Ecto neural progenitor cell (in vitro differentiated cells): ENCODE measurements around the gene RAB26.

Experiments used
- DNase-seq: peaks from one replicate; pipeline ENCODE4 v3.0.0-alpha.2; 2018; ENCODE audit warnings: low spot score

Gene RAB26

GRCh38 chr16:2142942-2143877 is 5.2 kb upstream of the RAB26 start:
- DNase-seq = no peak

GRCh38 chr16:2143878-2144485 is 4.4 kb upstream of the RAB26 start:
- no peak for DNase-seq

DNA sequence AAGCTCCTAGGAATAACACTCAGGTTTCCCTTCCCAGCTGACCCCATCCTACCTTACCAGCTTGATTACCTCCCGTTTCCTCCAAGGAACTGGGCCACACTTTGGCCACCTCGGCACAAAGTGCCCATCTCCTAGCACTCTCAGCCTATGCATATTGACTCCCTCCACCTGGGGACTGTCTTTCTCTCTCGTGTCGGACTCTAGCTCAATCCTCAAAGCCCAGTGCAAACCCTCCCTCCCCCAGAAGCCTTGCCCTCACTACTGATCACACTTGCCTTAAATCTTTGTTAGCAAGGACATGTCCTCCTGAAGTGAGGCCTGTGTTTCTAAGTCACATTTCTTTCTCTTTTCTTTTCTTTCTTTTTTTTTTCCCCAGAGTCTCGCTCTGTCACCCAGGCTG is 2.6 kb upstream of the RAB26 start:
- DNase-seq = no peak

DNA sequence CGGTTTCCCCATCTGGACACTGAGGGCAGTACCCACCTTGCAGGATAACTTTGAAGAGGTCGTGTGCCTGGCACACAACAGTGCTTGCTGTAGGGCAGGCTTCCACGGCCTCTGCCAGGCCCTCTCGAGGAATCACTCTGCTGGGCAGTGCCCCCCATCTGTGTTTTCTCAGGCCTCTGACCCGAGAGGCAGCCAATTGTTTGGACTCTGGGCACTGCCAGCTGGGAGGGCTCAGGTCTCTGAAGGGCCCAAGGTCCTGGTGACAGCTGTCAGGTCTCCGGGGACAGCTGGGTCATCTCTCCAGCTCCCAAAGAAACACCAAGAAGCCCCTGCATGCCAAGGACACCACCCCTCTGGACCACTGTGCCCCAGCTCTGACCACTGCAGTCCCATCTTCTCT is 1.0 kb upstream of the RAB26 start:
- DNase-seq = no peak

GRCh38 chr16:2148714-2149629 is 547 bp downstream of the RAB26 start:
- DNase-seq = no peak

DNA sequence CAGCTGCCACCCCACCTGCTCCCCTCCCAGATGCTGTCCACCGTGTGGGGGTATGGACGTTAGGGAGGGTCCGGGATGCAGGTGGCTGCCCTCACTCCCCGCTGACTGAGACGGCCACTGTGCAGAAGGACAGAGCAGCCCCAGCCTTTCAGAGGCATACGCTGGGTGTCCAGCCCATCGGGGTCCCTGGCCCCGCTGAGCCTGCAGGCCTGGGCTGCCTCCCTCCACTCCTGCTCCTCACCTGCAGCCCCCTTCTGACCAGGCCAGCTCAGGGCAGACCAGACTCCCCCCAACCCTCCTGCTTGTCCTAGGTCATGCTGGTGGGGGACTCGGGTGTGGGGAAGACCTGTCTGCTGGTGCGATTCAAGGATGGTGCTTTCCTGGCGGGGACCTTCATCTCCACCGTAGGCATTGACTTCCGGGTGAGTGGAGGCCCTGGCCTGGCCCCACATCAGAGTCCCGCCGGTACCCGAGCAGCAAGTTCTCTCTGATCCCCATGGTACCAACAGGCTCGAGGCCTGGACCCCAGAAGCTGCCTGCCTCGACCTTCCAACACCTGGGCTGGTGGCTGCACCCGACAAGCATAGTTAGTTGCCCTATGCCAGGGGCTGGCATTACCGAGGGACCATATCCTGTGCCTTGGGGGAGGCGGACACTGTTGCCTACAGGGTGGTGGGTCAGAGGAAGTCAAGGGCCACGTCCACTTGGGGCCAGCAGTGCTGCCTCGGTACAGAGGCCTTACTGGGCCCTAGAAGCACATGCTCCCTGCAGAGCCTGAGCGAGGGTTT is 1.4 kb downstream of the RAB26 start:
- DNase-seq = no peak

- no peak for DNase-seq
Observed at GRCh38 chr16:2150418-2151187, 2.2 kb downstream of the RAB26 start.

- no peak for DNase-seq
Observed at GRCh38 chr16:2151188-2152091, 3.0 kb downstream of the RAB26 start.

DNA sequence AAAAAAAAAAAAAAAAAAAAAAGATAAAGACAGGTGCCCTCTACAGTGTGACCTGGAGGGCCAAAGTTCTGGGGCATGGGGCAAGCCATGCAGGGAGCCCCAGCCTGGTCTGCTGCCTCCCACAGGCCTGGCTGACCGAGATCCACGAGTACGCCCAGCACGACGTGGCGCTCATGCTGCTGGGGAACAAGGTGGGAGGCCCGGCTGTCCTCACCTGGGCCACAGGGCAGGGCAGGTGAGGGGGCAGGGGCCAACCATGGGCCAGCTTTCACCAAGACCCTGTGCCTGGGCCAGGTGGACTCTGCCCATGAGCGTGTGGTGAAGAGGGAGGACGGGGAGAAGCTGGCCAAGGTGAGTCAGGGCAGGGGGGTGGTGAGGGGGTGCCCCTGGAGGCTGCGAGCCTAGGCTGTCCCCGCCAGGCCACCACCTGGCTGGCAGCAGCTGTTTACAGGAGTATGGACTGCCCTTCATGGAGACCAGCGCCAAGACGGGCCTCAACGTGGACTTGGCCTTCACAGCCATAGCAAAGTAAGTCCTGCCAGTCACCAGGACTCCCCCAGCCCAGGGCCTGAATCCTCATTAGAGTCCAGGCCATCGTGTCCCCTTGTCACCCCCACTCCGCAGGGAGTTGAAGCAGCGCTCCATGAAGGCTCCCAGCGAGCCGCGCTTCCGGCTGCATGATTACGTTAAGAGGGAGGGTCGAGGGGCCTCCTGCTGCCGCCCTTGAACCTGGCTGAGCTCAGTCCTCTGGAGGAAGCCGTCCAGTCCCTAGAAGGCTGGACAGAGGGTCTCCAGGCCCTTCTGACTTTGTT is 4.5 kb downstream of the RAB26 start:
- DNase-seq = no peak

DNA sequence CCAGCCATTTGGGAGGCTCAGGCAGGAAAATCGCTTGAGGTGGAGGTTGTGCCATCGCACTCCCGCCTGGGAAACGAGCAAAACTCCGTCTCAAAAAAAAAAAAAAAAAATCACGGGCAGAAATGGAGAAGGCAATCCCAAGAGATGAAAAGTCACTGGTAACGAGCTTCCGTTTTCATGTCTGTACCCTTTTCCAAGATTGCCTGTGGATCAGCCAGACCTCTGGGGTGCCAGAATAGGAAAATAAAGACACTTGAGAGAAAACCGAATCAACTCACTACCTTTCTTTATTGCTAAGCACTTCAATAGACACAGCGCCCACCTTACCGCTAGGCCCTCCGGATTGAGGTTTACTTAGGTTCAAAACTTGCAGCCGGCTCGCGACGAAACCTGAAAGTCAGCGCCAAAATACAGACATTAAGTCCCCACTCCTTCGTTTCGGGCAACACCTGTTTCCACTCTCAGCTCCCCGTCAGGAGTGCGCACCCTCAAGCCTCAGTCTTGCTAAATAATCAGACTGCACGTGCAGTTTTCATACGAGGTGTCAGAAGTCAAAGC is 6.2 kb downstream of the RAB26 start:
- no peak for DNase-seq

GRCh38 chr16:2155091-2155950 is 6.9 kb downstream of the RAB26 start, which contains the start of gene TRAF7:
TSS of gene TRAF7 (plus strand) at chr16:2155782. CDS start at chr16:2163921, 8,139 bp downstream.
- peak; percentile 99 for DNase-seq

- DNase-seq = no peak
Observed at GRCh38 chr16:2155977-2156848, 7.8 kb downstream of the RAB26 start.

GRCh38 chr16:2156849-2157224 is 8.4 kb downstream of the RAB26 start:
- no peak for DNase-seq

DNA sequence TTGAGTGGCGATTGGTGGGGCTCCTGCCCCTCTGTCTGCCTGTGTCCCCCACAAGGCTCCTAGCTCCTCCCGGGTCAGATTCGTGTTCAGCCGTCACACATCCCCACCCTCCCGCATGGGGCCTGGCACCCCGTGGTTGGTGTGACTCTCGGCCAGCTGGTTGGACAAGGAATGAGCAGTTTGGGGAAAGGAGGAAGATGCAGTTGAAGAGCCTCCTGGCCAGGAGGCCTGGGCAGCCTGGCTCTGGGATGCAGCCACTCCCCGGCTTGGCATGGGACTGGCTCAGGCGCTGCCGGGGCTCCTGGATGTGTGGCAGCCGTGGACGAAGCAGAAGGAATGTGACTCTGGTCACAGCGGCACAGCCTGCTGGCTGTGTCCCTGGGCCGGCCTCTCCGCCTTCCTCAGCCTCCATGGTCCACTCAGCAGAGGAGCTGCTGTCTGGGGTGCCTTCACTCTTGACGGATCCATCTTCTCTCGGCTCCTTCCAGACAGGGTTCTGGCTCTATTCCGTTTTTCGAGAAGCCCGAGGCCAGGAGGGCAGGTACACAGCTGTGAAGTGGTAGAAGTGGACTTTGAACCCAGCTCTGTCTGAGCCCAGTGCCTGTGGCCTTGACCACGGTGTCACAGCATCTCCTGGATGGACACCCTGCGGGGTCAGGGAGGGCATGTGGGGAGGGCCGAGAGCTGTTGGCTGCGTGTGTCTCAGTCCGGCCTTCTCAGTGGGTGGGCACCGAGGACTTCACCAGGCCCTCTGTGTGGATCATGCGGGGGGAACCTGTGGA is 9.2 kb downstream of the RAB26 start:
- no peak for DNase-seq

DNA sequence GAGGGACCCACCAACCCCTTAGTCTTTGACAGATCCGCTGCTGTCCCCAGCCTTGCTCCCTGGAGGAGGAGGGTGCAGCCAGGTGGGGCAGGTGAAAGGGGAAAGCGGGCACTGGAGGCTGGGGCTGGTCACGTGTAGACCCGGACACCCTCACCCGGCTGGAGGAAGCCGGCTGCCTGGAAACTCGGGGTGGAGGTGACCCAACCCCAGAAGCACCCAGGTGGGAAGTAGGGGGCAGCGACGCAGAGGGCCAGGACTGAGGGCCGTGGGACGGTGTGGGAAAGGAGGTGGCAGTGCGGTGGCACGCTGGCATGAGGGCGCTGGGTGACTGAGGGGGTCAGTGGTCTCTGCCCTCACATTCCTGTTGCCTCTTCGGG is 9.8 kb downstream of the RAB26 start:
- no peak for DNase-seq
